DOHH2 (cell line): Measurements from ENCODE around the gene DOCK9.

ENCODE experiments used
- H3F3A ChIP-seq: fragments of 200-600 bp; sonication (generic), shearing (Covaris generic); 2 replicates; pipeline ENCODE4 v1.6.0; 2016; ENCODE audit warnings: antibody characterized with exemption, mild to moderate bottlenecking; ENCODE audit not compliant: control insufficient read depth, insufficient read depth
- H3K27ac ChIP-seq: fragments of 200-600 bp; sonication (generic); 2 replicates; pipeline ENCODE4 v1.5.1; 2014; ENCODE audit warnings: low read depth, mild to moderate bottlenecking, low read length, moderate library complexity
- H3K27me3 ChIP-seq: fragments of 200-600 bp; sonication (generic); 2 replicates; pipeline ENCODE4 v1.6.1; 2014; ENCODE audit warnings: mild to moderate bottlenecking, low read length, mixed read lengths; ENCODE audit not compliant: control insufficient read depth
- H3K36me3 ChIP-seq: fragments of 200-600 bp; sonication (generic); 2 replicates; pipeline ENCODE4 v1.6.1; 2014; ENCODE audit warnings: mild to moderate bottlenecking, low read length, moderate library complexity, mixed read lengths; ENCODE audit not compliant: control insufficient read depth
- H3K4me1 ChIP-seq: fragments of 200-600 bp; sonication (generic); 2 replicates; pipeline ENCODE4 v1.6.1; 2014; ENCODE audit warnings: mild to moderate bottlenecking, low read length, mixed read lengths; ENCODE audit not compliant: control insufficient read depth
- H3K4me2 ChIP-seq: fragments of 200-600 bp; sonication (generic); 2 replicates; pipeline ENCODE4 v1.6.0; 2014; ENCODE audit warnings: mild to moderate bottlenecking, low read length, moderate library complexity
- H3K4me3 ChIP-seq: fragments of 200-600 bp; sonication (generic); 2 replicates; pipeline ENCODE4 v1.5.1; 2014; ENCODE audit warnings: mild to moderate bottlenecking, low read length, mixed read lengths
- H3K79me2 ChIP-seq: fragments of 200-600 bp; sonication (generic); 2 replicates; pipeline ENCODE4 v1.6.1; 2014; ENCODE audit warnings: mild to moderate bottlenecking, low read length, mixed read lengths; ENCODE audit not compliant: control insufficient read depth
- H3K9me2 ChIP-seq: fragments of 200-600 bp; sonication (generic); replicated peaks from 2 replicates; pipeline ENCODE4 v1.6.1; 2014; ENCODE audit warnings: mild to moderate bottlenecking, low read length, mixed read lengths; ENCODE audit not compliant: control insufficient read depth
- H3K9me3 ChIP-seq: fragments of 200-600 bp; sonication (generic); 2 replicates; pipeline ENCODE4 v1.6.1; 2014; ENCODE audit warnings: antibody characterized with exemption, low read length, mixed read lengths; ENCODE audit not compliant: control insufficient read depth, insufficient read depth
- H4K20me1 ChIP-seq: fragments of 200-600 bp; sonication (generic); 2 replicates; pipeline ENCODE4 v1.6.0; 2014; ENCODE audit warnings: low read depth, mild to moderate bottlenecking, antibody characterized with exemption, low read length, moderate library complexity; ENCODE audit not compliant: control insufficient read depth, insufficient read depth
- EZH2phosphoT487 ChIP-seq: fragments of 200-600 bp; sonication (generic); IDR thresholded peaks from 2 replicates; pipeline ENCODE4 v1.6.1; 2017; ENCODE audit warnings: borderline replicate concordance, mild to moderate bottlenecking, antibody characterized with exemption, low read length, moderate library complexity, mixed read lengths
- TF ChIP-seq, protein P1 (sequence below): fragments of 200-600 bp; sonication (generic); IDR thresholded peaks from one replicate; pipeline ENCODE4 v1.5.1; 2014; ENCODE audit warnings: antibody characterized with exemption, mild to moderate bottlenecking, low read depth, low read length; ENCODE audit not compliant: poor library complexity, severe bottlenecking

DOCK9 gene

DNA sequence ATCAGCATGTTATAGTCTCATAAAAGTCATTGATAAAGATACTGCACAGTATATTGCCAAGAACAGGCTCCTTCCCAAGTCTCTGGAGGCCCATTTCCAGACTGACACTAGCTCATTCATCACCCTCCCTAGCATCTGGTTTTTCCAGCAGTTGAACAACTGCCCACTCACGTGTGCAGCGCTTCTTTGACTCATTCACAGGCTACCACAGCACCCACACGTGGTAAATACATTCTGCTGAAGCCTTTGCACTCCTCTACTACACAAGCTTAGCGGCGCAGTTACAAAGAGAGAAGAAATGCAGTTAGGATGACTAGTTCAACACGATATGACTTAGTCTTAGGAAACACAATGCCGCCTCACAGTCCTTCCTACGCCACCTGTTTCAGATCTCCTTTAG lies 87.7 kb downstream of the DOCK9 start:
- no peak for TF ChIP-seq EZH2phosphoT487
- Histone ChIP-seq H3K4me3 (no peak overlapping the region), H3K9me2 (no peaks in the 10 kb centered on the region), H3K9me3 (no peaks in the 10 kb centered on the region), H3K27me3 (no peaks in the 10 kb centered on the region; the same call in 1 of the 2 replicates), H3K27ac (no peak overlapping the region), H3F3A (no peaks in the 10 kb centered on the region), H3K4me2 (no peak overlapping the region), H3K36me3 (no peaks in the 10 kb centered on the region), H4K20me1 (no peaks in the 10 kb centered on the region), H3K4me1 (no peaks in the 10 kb centered on the region), H3K79me2 (no peaks in the 10 kb centered on the region)

DNA sequence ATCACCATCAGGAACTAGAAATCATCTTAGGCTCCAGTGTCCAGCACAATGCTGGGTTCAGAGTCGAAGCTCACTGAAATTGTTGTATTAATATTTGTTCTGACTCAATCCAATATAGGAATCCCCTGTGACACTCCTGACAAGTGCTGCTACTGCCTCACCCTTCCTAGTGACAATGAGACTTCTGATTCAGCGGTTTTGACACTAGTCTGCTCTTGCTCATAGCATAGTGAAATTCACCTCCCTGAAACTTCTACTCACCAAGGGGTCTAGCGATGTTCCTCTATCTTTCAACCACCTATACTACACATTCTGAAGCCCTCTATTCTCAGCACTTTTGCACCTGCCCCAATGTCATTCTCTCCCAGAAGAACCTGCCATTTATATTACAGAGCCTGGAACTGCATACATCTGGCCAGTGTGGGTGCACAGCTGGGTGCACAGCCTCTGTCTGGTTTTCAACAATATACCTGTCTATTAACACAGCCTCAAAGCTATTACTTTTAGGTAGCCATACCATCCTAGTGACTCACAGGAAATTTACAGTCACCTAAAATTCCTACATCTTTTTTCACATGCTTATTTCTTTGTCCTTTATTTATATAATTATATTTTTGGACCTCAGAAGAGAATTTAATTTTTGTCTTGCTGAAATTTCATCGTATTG lies 88.3 kb downstream of the DOCK9 start:
- no peaks in the 10 kb centered on the region for H3K9me3 ChIP-seq
- no peaks in the 10 kb centered on the region for H3K4me1 ChIP-seq
- no peaks in the 10 kb centered on the region for H3K36me3 ChIP-seq
- no peaks in the 10 kb centered on the region; the same call in 1 of the 2 replicates for H3K27me3 ChIP-seq
- TF ChIP-seq, protein P1, sequence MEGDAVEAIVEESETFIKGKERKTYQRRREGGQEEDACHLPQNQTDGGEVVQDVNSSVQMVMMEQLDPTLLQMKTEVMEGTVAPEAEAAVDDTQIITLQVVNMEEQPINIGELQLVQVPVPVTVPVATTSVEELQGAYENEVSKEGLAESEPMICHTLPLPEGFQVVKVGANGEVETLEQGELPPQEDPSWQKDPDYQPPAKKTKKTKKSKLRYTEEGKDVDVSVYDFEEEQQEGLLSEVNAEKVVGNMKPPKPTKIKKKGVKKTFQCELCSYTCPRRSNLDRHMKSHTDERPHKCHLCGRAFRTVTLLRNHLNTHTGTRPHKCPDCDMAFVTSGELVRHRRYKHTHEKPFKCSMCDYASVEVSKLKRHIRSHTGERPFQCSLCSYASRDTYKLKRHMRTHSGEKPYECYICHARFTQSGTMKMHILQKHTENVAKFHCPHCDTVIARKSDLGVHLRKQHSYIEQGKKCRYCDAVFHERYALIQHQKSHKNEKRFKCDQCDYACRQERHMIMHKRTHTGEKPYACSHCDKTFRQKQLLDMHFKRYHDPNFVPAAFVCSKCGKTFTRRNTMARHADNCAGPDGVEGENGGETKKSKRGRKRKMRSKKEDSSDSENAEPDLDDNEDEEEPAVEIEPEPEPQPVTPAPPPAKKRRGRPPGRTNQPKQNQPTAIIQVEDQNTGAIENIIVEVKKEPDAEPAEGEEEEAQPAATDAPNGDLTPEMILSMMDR = no peak
- TF ChIP-seq EZH2phosphoT487 = no peak
- no peak overlapping the region for H3K4me2 ChIP-seq
- H4K20me1 ChIP-seq = no peaks in the 10 kb centered on the region
- H3F3A ChIP-seq = no peaks in the 10 kb centered on the region
- no peak overlapping the region for H3K4me3 ChIP-seq
- H3K27ac ChIP-seq = no peak overlapping the region
- H3K9me2 ChIP-seq = no peaks in the 10 kb centered on the region
- H3K79me2 ChIP-seq = no peaks in the 10 kb centered on the region

DNA sequence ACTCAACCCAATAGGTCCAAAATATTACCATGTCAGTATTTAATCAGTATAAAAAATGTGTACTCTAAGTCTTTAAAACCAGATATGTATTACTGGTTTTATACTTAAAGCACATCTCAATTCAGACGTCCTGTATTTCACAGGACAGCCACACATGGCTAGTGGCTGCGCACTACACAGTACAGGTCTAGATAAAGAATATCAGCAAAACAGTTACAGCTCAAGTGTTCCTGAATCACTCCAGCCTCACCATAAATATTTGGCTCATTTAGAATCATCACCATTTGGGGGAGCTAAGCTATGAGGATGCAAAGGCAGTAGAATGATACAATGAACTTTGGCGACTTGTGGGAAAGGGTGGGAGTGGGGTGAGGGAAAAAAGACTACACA lies 89.0 kb downstream of the DOCK9 start:
- H3K4me1 ChIP-seq = no peaks in the 10 kb centered on the region
- no peaks in the 10 kb centered on the region for H3K9me3 ChIP-seq
- H3K4me3 ChIP-seq = no peak overlapping the region
- no peak overlapping the region for H3K27ac ChIP-seq
- H3K27me3 ChIP-seq = no peaks in the 10 kb centered on the region; the same call in 1 of the 2 replicates
- TF ChIP-seq, protein P1 = no peak
- no peak for TF ChIP-seq EZH2phosphoT487
- H4K20me1 ChIP-seq = no peaks in the 10 kb centered on the region
- H3K36me3 ChIP-seq = no peaks in the 10 kb centered on the region
- no peaks in the 10 kb centered on the region for H3K79me2 ChIP-seq
- H3K9me2 ChIP-seq = no peaks in the 10 kb centered on the region
- no peak overlapping the region for H3K4me2 ChIP-seq
- H3F3A ChIP-seq = no peaks in the 10 kb centered on the region

DNA sequence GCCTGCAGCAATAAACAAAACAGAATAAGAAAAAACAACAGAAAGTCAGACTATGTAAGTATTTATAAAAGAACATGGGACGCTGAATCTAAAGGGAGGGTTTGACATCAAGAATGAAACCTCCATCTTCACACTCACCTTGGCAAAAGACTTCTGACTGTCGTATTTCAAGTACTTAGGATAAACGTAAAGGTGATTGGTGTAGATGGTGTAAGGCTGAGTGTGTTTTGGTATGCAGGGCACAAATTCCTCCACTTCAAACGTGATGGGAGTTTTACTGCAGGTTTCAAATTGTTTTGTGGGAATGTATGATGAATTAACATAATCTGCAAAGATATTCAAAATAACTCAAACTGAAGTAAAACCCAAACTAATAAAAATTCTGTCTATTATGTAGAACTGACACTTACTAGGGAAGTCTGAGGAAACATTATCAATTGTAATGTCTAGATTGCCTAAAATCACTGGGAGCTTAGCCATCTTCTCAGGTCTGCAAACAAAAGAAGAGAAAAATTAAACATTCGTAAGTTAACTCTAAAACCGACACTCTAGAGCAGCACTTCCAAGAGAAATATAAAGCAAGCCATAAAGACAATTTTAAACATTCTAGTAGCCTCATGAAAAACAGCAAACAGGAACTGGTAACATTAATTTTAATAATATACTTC lies 89.5 kb downstream of the DOCK9 start:
- H3K4me2 ChIP-seq = no peak overlapping the region
- no peaks in the 10 kb centered on the region for H3K9me3 ChIP-seq
- no peaks in the 10 kb centered on the region for H3K79me2 ChIP-seq
- TF ChIP-seq EZH2phosphoT487 = no peak
- TF ChIP-seq, protein P1 = no peak
- H3K4me1 ChIP-seq = no peaks in the 10 kb centered on the region
- H3K4me3 ChIP-seq = no peak overlapping the region
- H4K20me1 ChIP-seq = no peaks in the 10 kb centered on the region
- no peaks in the 10 kb centered on the region; the same call in 1 of the 2 replicates for H3K27me3 ChIP-seq
- no peaks in the 10 kb centered on the region for H3K9me2 ChIP-seq
- H3F3A ChIP-seq = no peaks in the 10 kb centered on the region
- H3K36me3 ChIP-seq = no peaks in the 10 kb centered on the region
- no peak overlapping the region for H3K27ac ChIP-seq
